Loucy (cell line): ENCODE measurements around the gene CRY2.

Source experiments
- CTCF ChIP-seq: fragments of 200-600 bp; sonication (generic); conservative IDR thresholded peaks from 2 replicates; pipeline ENCODE4 v1.5.1; 2014; ENCODE audit warnings: mild to moderate bottlenecking, antibody characterized with exemption, low read length
- EZH2phosphoT487 ChIP-seq: fragments of 200-600 bp; IDR thresholded peaks from 2 replicates; pipeline ENCODE4 v1.6.1; 2018; ENCODE audit warnings: antibody characterized with exemption, mild to moderate bottlenecking, moderate library complexity, borderline replicate concordance

GRCh38 chr11:45830596-45830995 is 16.7 kb upstream of the CRY2 start:
- TF ChIP-seq CTCF = no peak
- no peak for TF ChIP-seq EZH2phosphoT487
